ENCODE measurements around the gene U2AF2. TPM values are rescaled to one million over a fixed set of nuclear protein-coding genes. Genes with fewer than 3 reads are reported as not detected.

Gene U2AF2
- total RNA-seq, 2 experiments from 2014 or later, result 285 to 293 TPM

- intact Hi-C loops (cut with micrococcal nuclease), result no loop called here
- no peaks in the 10 kb centered on the region for H3K9me3 Mint-ChIP-seq
- no peak overlapping the region for H3K27ac Mint-ChIP-seq
- CTCF ChIA-PET, result no interaction called here
- H3K4me1 Mint-ChIP-seq (ENCODE audit: low read depth), result no peaks in the 10 kb centered on the region
- no peak for DNase-seq
- no peaks in the 10 kb centered on the region for H3K27me3 Mint-ChIP-seq (ENCODE audit: low read depth)
- H3K36me3 Mint-ChIP-seq (ENCODE audit: low read depth), result peaks cover 18% of the 10 kb centered on the region
- H3K4me3 Mint-ChIP-seq, result no peak overlapping the region
Measured at GRCh38 chr19:55691561-55692481, 37.0 kb downstream of the U2AF2 start.

- CTCF ChIA-PET, result no interaction called here
- H3K27me3 Mint-ChIP-seq (ENCODE audit: low read depth), result no peaks in the 10 kb centered on the region
- DNase-seq, result no peak
- intact Hi-C loops (cut with micrococcal nuclease), result no loop called here
- peaks cover 16% of the 10 kb centered on the region for H3K36me3 Mint-ChIP-seq (ENCODE audit: low read depth)
- H3K9me3 Mint-ChIP-seq, result no peaks in the 10 kb centered on the region
- H3K27ac Mint-ChIP-seq, result no peak overlapping the region
- H3K4me1 Mint-ChIP-seq (ENCODE audit: low read depth), result no peaks in the 10 kb centered on the region
- no peak overlapping the region for H3K4me3 Mint-ChIP-seq
Measured at GRCh38 chr19:55692681-55693081, 37.8 kb downstream of the U2AF2 start.

- peaks cover 17% of the 10 kb centered on the region for H3K36me3 Mint-ChIP-seq (ENCODE audit: low read depth)
- DNase-seq, result no peak
- no peaks in the 10 kb centered on the region for H3K27me3 Mint-ChIP-seq (ENCODE audit: low read depth)
- no peak overlapping the region for H3K4me3 Mint-ChIP-seq
- H3K4me1 Mint-ChIP-seq (ENCODE audit: low read depth), result no peaks in the 10 kb centered on the region
- H3K27ac Mint-ChIP-seq, result no peak overlapping the region
- intact Hi-C loops (cut with micrococcal nuclease), result no loop called here
- no peaks in the 10 kb centered on the region for H3K9me3 Mint-ChIP-seq
- CTCF ChIA-PET, result no interaction called here
Measured at GRCh38 chr19:55693336-55693974, 38.6 kb downstream of the U2AF2 start.

- Mint-ChIP-seq H3K27me3 (ENCODE audit: low read depth) (no peaks in the 10 kb centered on the region), H3K4me3 (no peak overlapping the region), H3K27ac (no peak overlapping the region), H3K9me3 (no peaks in the 10 kb centered on the region), H3K36me3 (ENCODE audit: low read depth) (peaks cover 18% of the 10 kb centered on the region), H3K4me1 (ENCODE audit: low read depth) (no peaks in the 10 kb centered on the region)
- CTCF ChIA-PET, result no interaction called here
- intact Hi-C loops (cut with micrococcal nuclease), result no loop called here
- DNase-seq, result no peak
Measured at GRCh38 chr19:55694241-55694655, 39.4 kb downstream of the U2AF2 start.

- DNase-seq, result no peak
- intact Hi-C loops (cut with micrococcal nuclease), result no loop called here
- H3K36me3 Mint-ChIP-seq (ENCODE audit: low read depth), result peaks cover 16% of the 10 kb centered on the region
- H3K4me1 Mint-ChIP-seq (ENCODE audit: low read depth), result no peaks in the 10 kb centered on the region
- CTCF ChIA-PET, result no interaction called here
- no peaks in the 10 kb centered on the region for H3K9me3 Mint-ChIP-seq
- no peak overlapping the region for H3K4me3 Mint-ChIP-seq
- H3K27me3 Mint-ChIP-seq (ENCODE audit: low read depth), result no peaks in the 10 kb centered on the region
- no peak overlapping the region for H3K27ac Mint-ChIP-seq
Measured at GRCh38 chr19:55694656-55695491, 40.0 kb downstream of the U2AF2 start.

GRCh38 chr19:55695511-55696290 lies 40.9 kb downstream of the U2AF2 start:
- CTCF ChIA-PET, result no interaction called here
- intact Hi-C loops (cut with micrococcal nuclease), result no loop called here
- Mint-ChIP-seq H3K27ac (no peak overlapping the region), H3K4me1 (ENCODE audit: low read depth) (no peaks in the 10 kb centered on the region), H3K9me3 (no peaks in the 10 kb centered on the region), H3K36me3 (ENCODE audit: low read depth) (peaks cover 21% of the 10 kb centered on the region), H3K27me3 (ENCODE audit: low read depth) (no peaks in the 10 kb centered on the region), H3K4me3 (no peak overlapping the region)
- DNase-seq, result no peak

GRCh38 chr19:55696301-55697068 lies 41.6 kb downstream of the U2AF2 start:
- Mint-ChIP-seq H3K36me3 (ENCODE audit: low read depth) (peaks cover 21% of the 10 kb centered on the region), H3K27me3 (ENCODE audit: low read depth) (no peaks in the 10 kb centered on the region), H3K4me1 (ENCODE audit: low read depth) (no peaks in the 10 kb centered on the region), H3K9me3 (no peaks in the 10 kb centered on the region), H3K27ac (no peak overlapping the region), H3K4me3 (no peak overlapping the region)
- CTCF ChIA-PET, result no interaction called here
- intact Hi-C loops (cut with micrococcal nuclease), result no loop called here
- no peak for DNase-seq

- Mint-ChIP-seq H3K36me3 (ENCODE audit: low read depth) (peaks cover 23% of the 10 kb centered on the region), H3K4me3 (no peak overlapping the region), H3K9me3 (no peaks in the 10 kb centered on the region), H3K4me1 (ENCODE audit: low read depth) (no peaks in the 10 kb centered on the region), H3K27me3 (ENCODE audit: low read depth) (no peaks in the 10 kb centered on the region), H3K27ac (no peak overlapping the region)
- DNase-seq, result no peak
- intact Hi-C loops (cut with micrococcal nuclease), result no loop called here
- CTCF ChIA-PET, result no interaction called here
Measured at GRCh38 chr19:55697069-55697440, 42.2 kb downstream of the U2AF2 start.

- H3K4me1 Mint-ChIP-seq (ENCODE audit: low read depth), result no peaks in the 10 kb centered on the region
- H3K27me3 Mint-ChIP-seq (ENCODE audit: low read depth), result no peaks in the 10 kb centered on the region
- H3K4me3 Mint-ChIP-seq, result no peak overlapping the region
Measured at GRCh38 chr19:55697698-55698097, 42.9 kb downstream of the U2AF2 start.

GRCh38 chr19:55698256-55698655 lies 43.4 kb downstream of the U2AF2 start:
- CTCF ChIA-PET, result no interaction called here
- Mint-ChIP-seq H3K27ac (no peak overlapping the region), H3K4me3 (no peak overlapping the region), H3K9me3 (no peaks in the 10 kb centered on the region), H3K4me1 (ENCODE audit: low read depth) (no peaks in the 10 kb centered on the region), H3K27me3 (ENCODE audit: low read depth) (no peaks in the 10 kb centered on the region), H3K36me3 (ENCODE audit: low read depth) (peaks cover 23% of the 10 kb centered on the region)
- intact Hi-C loops (cut with micrococcal nuclease), result no loop called here
- no peak for DNase-seq

More at GRCh38 chr19:55697698-55698097, 42.9 kb downstream of the U2AF2 start:
- Mint-ChIP-seq H3K9me3 (no peaks in the 10 kb centered on the region), H3K36me3 (ENCODE audit: low read depth) (peaks cover 23% of the 10 kb centered on the region), H3K27ac (no peak overlapping the region)
- intact Hi-C loops (cut with micrococcal nuclease), result no loop called here
- CTCF ChIA-PET, result no interaction called here
- no peak for DNase-seq

- Mint-ChIP-seq H3K27me3 (ENCODE audit: low read depth) (no peaks in the 10 kb centered on the region), H3K36me3 (ENCODE audit: low read depth) (peaks cover 30% of the 10 kb centered on the region), H3K9me3 (no peaks in the 10 kb centered on the region), H3K4me1 (ENCODE audit: low read depth) (peaks cover 2% of the 10 kb centered on the region), H3K27ac (no peak overlapping the region), H3K4me3 (no peak overlapping the region)
- intact Hi-C loops (cut with micrococcal nuclease), result no loop called here
- no peak for DNase-seq
- CTCF ChIA-PET, result interaction anchor here (1.2 kb wide), 1 partner anchor 110 kb away, joined by 3 read pairs; no protein-coding TSS in a partner anchor
Measured at GRCh38 chr19:55699221-55699620, 44.4 kb downstream of the U2AF2 start.
